ENCODE data around the gene IDH2.
"Not testable (repeated sequence)": the region's sequence is repeated elsewhere in the genome, so short reads cannot be mapped to it uniquely, and the experiment has no call there.

Gene IDH2

DNA sequence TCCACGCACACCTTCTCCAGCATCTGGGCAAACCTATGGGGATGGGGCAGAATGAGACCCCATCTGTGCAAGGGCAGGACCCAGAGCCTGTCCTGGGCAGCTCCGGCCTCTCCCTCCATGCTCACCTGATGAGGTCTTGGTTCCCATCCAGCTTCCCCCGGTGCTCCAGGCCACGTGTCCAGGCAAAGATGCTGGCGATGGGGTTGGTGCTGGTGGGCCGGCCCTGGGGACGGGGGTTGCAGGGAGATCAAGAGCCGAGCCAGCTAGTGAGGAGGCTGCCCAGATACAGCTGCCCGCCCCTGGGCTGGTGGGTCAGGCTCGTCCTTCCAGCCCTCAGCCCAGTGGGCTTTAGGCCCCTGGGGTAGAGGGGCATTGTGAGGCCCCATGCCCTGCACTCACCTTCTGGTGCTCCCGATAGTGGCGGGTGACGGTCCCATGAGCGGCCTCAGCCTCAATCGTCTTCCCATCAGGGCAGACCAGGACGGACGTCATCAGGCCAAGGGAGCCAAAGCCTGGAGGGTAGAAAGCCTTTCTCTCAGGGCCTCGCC lies 17.3 kb downstream of the IDH2 start:
- DNase-seq (ENCODE audit: low read depth): no peak

DNA sequence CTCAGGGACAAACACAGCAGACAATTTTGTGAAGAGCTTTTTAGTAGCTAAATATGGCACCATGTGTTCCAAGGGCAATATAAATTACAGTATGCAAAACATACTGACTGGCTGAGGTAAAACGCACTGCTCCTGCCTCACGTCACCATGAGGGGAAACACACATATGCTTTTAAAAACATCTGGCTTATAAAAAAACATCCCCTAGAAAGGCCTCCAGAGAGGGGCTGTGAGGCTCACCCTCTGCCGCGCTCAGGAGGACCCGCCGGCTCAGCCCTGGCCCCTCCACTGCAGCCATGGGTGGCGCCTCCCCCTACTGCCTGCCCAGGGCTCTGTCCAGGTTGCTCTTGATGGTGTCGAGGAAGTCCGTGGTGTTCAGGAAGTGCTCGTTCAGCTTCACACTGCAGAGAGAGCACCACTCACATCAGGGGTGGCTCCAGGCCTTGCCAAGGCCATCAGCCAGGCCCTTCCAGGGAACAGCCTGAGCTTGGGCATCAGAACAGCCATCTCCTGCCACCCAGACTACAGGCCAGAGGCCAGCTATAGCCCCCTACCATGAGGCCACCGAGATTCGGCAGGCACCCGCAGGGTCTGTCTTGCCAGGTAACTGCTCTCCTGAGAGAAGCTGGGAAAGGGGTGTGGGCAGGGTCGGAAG lies 18.2 kb downstream of the IDH2 start:
- no peak for DNase-seq (ENCODE audit: low read depth)

DNA sequence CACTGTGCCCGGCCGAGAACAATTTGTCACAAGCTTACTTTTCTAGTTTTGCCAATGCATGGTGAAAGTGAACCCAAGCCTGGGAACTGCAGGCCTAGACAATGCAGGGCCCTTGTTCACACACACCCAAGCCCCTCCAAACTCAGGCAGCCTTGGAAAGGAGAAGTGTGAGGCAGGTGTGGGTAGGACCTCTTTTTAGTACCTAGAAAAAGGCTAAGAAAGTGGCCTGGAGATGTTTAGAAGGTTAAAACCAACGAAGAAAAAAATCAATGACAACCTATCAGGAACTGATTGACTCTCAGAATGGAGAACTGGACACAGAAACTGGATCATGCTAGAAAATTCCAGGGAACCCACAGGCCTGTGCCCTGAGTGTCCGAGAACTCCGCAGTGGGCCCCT lies 18.8 kb downstream of the IDH2 start:
- DNase-seq (ENCODE audit: low read depth): no peak

GRCh38 chr15:90082140-90082715 lies 20.0 kb downstream of the IDH2 start:
- DNase-seq (ENCODE audit: low read depth): no peak

DNA sequence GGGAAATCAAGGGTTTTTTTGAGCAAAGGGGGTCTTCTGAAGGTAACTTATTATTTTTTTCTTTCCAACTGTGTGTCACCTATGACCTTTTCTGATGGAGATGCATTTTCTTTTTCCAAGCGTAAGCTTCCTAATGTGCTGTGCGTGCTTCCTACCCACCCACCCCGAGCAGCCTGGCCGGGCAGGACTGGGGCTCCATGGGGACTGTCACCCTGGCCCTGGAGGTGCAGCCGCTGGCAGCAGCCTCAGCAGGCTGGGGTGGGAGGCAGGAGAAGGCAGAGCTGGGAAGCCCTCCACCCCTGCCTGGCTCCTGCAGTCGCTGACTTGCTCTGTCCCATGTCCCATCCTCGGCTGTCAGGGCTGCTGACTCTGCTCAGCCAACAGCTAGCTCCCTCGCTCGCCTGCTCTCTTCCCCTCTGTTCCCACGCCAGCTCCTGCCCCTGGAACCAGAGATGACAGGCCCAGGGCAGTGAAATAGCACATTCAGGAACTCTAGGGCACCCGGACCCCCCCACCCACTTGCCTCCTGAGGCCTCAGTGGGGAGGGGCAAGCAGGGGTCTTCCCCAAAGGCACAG lies 21.4 kb downstream of the IDH2 start:
- DNase-seq (ENCODE audit: low read depth): no peak

- no peak for DNase-seq (ENCODE audit: low read depth)
Observed at GRCh38 chr15:90080458-90080755, 21.9 kb downstream of the IDH2 start.

DNA sequence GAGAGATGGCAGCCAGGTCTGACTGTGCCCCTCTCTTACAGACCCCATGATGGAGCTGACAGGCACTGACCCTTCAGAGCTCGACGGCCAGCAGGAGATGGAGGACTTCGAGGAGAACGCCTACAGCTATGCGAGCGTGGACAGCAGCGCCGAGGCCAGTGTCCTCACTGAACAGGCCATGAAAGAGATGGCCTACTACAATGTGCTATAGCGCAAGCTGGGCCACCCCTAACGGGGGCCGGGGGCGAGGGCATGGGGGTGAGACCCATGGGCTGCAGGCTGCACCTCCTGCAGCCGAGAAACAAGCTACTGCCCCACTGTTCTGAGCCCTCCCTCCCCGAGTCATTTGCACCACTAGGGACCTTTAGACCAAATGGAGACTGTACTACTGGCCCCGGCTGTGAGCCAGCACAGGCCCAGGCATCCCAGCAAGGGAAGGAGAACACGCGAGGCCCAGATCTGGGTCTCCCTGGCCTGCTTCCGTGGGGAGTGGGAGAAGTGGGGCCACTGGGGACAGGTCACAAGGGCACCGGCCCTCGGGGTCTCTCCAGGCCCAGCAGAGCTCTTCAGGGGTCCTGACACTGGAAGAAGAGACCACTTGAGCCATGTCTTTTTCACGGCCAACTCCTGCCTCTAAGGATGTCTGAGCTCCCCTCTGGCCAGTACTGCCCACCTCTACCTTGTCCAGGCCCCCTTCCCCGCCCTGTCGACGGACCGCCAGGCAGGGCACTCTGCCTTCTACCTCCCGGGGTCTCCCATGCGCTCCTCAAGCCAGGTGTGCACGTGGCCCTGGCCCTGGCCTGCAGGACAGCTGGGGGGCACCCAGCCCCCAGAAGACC lies 22.4 kb downstream of the IDH2 start:
- DNase-seq (ENCODE audit: low read depth): no peak

- no peak for DNase-seq (ENCODE audit: low read depth)
Observed at GRCh38 chr15:90078965-90079364, 23.3 kb downstream of the IDH2 start.

GRCh38 chr15:90076716-90077115 lies 25.6 kb downstream of the IDH2 start:
- DNase-seq (ENCODE audit: low read depth): peak; percentile 26

GRCh38 chr15:90075420-90076289 lies 26.6 kb downstream of the IDH2 start:
- no peak for DNase-seq (ENCODE audit: low read depth)

DNA sequence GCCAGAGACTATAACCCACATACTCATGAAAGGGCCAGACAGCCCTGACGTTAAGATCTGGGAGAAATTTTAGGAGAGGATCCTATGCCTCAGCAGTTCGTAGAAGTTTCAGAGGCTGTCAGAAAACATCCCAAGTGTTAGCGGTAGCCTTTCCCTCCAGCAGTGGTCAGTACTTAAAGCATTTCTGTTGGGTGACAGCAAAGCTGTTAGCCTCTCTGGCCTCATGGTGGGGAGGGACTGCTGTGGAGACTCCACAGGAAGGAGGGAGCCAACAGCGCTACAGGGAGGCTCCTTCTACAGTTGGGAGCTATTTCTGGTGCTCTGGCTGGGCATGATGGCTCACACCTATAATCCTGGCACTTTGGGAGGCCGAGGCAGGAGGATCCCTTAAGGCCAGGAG lies 27.4 kb downstream of the IDH2 start:
- no peak for DNase-seq (ENCODE audit: low read depth)

DNA sequence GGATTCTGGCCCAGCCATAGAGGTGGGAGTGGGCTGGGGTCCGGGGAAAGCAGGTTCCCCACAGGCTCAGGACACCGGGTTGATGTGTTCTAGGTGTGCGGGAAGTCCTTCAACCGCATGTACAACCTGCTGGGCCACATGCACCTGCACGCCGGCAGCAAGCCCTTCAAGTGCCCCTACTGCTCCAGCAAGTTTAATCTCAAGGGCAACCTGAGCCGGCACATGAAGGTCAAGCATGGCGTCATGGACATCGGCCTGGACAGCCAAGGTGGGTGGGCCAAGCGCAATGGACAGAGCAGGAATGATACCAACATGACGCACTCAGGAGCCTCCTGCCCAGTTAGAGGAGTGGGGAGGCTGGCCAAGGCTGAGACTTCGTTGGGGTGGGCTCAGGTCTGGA lies 28.2 kb downstream of the IDH2 start:
- no peak for DNase-seq (ENCODE audit: low read depth)

DNA sequence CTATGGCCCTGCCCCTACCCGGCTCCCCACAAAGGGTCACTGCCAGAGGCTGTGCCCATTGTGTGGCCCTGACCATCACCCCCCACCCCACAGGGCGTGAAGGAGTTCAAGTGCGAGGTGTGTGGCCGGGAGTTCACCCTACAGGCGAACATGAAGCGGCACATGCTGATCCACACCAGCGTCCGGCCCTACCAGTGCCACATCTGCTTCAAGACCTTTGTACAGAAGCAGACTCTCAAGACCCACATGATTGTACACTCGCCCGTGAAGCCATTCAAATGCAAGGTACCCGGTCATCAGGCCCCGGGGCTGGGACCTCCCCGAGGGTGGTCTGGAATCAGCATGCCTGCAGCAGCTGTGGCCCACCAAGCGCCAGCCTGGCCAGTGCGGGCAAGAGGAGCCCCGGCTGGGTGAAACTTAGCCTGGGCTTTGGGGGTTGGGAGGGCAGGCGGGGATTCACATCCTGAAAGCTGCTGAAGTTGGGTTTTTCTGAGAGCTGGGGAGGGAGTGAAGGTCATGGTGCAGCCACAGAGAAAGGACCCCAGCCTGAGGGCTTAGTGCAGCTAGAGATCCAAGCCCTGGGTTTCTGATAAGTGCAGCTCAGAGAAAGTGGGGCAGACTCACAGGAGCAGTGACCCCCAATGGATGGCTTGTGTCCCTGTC lies 29.2 kb downstream of the IDH2 start:
- DNase-seq (ENCODE audit: low read depth): no peak

- peak; percentile 85 for DNase-seq (ENCODE audit: low read depth)
Observed at GRCh38 chr15:90071220-90071807, 31.0 kb downstream of the IDH2 start.

DNA sequence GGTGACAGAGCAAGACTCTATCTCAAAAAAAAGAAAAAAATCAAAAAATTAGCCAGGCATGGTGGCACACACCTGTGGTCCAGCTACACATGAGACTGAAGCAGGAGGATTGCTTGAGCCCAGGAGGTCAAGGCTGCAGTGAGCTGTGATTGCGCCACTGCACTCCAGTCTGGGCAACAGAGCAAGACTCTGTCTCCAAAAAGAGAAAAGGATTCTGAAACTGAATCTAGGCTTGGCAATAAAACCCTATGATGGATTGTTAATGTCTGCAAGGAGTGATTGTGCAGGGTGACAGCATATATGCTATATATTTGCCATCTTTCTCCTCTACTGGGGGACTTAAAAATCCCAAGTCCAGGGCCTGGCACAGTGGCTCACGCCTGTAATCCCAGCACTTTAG lies 31.6 kb downstream of the IDH2 start:
- not testable (repeated sequence) for DNase-seq (ENCODE audit: low read depth)

DNA sequence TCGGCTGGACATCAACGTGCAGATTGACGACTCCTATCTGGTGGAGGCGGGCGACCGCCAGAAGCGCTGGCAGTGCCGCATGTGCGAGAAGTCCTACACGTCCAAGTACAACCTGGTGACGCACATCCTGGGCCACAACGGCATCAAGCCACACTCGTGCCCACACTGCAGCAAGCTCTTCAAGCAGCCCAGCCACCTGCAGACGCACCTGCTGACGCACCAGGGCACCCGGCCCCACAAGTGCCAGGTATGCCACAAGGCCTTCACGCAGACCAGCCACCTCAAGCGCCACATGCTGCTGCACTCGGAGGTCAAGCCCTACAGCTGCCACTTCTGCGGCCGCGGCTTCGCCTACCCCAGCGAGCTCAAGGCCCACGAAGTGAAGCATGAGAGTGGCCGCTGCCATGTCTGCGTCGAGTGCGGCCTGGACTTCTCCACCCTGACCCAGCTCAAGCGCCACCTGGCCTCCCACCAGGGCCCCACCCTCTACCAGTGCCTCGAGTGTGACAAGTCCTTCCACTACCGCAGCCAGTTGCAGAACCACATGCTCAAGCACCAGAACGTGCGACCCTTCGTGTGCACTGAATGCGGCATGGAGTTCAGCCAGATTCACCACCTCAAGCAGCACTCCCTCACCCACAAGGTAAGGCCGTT lies 34.2 kb downstream of the IDH2 start:
- DNase-seq (ENCODE audit: low read depth): no peak

DNA sequence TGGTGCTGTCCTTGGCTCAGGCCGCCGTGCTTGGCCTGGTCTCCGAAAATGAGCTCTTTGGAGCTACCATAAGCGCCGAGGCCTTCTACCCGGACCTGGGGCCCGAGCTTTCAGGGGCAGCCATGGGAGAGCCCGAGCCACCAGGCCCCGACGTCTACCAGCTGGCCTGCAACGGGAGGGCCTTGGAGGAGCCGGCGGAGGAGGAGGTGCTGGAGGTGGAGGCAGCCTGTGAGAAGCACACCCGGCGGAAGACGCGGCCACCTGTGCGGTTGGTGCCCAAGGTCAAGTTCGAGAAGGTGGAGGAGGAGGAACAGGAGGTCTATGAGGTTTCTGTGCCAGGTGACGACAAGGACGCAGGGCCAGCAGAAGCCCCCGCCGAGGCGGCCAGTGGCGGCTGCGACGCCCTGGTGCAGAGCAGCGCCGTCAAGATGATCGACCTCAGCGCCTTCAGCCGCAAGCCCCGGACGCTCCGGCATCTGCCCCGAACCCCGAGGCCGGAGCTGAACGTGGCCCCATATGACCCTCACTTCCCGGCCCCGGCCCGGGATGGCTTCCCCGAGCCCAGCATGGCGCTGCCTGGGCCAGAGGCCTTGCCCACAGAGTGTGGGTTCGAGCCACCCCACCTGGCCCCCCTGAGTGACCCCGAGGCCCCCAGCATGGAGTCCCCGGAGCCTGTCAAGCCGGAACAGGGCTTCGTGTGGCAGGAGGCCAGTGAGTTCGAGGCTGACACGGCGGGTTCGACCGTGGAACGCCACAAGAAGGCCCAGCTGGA lies 34.9 kb downstream of the IDH2 start:
- no peak for DNase-seq (ENCODE audit: low read depth)

- DNase-seq (ENCODE audit: low read depth): no peak
Observed at GRCh38 chr15:90065682-90066049, 36.6 kb downstream of the IDH2 start.

- no peak for DNase-seq (ENCODE audit: low read depth)
Observed at GRCh38 chr15:90064911-90065681, 37.2 kb downstream of the IDH2 start.
